WTC11 (cell line): ENCODE data around the gene ETS1. TPM values are rescaled to one million over a fixed set of nuclear protein-coding genes. Genes with fewer than 3 reads are reported as not detected.

Experiments used
- ATAC-seq: fragments of 200-7000 bp; cut with Tn5 transposase; 2 replicates; pipeline ENCODE4 v1.10.0; 2021; ENCODE audit warnings: mild to moderate bottlenecking, moderate library complexity
- CTCF ChIA-PET: fragments of 300-600 bp; sonication (Branson Sonifier 250); formaldehyde crosslinking; loops from one replicate; lab custom pipeline; 2021; ENCODE audit warnings: antibody characterized with exemption; lab: Charles Lee
- POLR2A ChIA-PET: fragments of 350-600 bp; sonication (Branson Sonifier 250); formaldehyde crosslinking; loops from one replicate; lab custom pipeline; 2021; ENCODE audit warnings: antibody characterized with exemption; lab: Charles Lee
- DNase-seq: peaks from one replicate; pipeline ENCODE4 v3.0.0; 2021; ENCODE audit warnings: low spot score
- H3K27ac Mint-ChIP-seq: 2 replicates; pipeline ENCODE4 v1.8.0; 2021; ENCODE audit warnings: mixed read lengths
- H3K27me3 Mint-ChIP-seq: 2 replicates; pipeline ENCODE4 v1.8.0; 2021; ENCODE audit warnings: low read depth, mild to moderate bottlenecking, moderate library complexity, mixed read lengths
- H3K36me3 Mint-ChIP-seq: 2 replicates; pipeline ENCODE4 v1.8.0; 2021; ENCODE audit warnings: mixed read lengths
- H3K4me1 Mint-ChIP-seq: 2 replicates; pipeline ENCODE4 v1.8.0; 2022; ENCODE audit warnings: mixed read lengths
- H3K4me3 Mint-ChIP-seq: 2 replicates; pipeline ENCODE4 v1.8.0; 2021; ENCODE audit warnings: mild to moderate bottlenecking, moderate library complexity, mixed read lengths
- H3K9me3 Mint-ChIP-seq: 2 replicates; pipeline ENCODE4 v1.8.0; 2021; ENCODE audit warnings: mixed read lengths
- CREM ChIP-seq: sonication (generic); formaldehyde crosslinking; IDR thresholded peaks from 2 replicates; pipeline ENCODE4 v1.8.1; 2022; ENCODE audit warnings: mild to moderate bottlenecking, missing genetic modification reagents, moderate library complexity
- EMX1 ChIP-seq: fragments of 250-450 bp; sonication (Bioruptor Pico); IDR thresholded peaks from 2 replicates; pipeline ENCODE4 v1.8.0; 2021; ENCODE audit warnings: mild to moderate bottlenecking
- NR1H2 ChIP-seq: sonication (generic); formaldehyde crosslinking; IDR thresholded peaks from 2 replicates; pipeline ENCODE4 v1.9.0; 2021; ENCODE audit warnings: mild to moderate bottlenecking, moderate library complexity, missing genetic modification reagents
- PRRX2 ChIP-seq: fragments of 250-450 bp; sonication (Bioruptor Pico); IDR thresholded peaks from 2 replicates; pipeline ENCODE4 v1.8.0; 2021; ENCODE audit warnings: mild to moderate bottlenecking
- SMAD3 ChIP-seq: sonication (generic); formaldehyde crosslinking; IDR thresholded peaks from 2 replicates; pipeline ENCODE4 v1.8.0; 2022; ENCODE audit warnings: missing genetic modification reagents, mild to moderate bottlenecking, borderline replicate concordance
- SMAD4 ChIP-seq: sonication (generic); formaldehyde crosslinking; IDR thresholded peaks from 2 replicates; pipeline ENCODE4 v1.8.0; 2022; ENCODE audit warnings: mild to moderate bottlenecking, missing genetic modification reagents
- ZNF121 ChIP-seq: sonication (generic); formaldehyde crosslinking; IDR thresholded peaks from 2 replicates; pipeline ENCODE4 v1.8.0; 2023; ENCODE audit warnings: missing genetic modification reagents
- ZNF138 ChIP-seq: sonication (generic); formaldehyde crosslinking; conservative IDR thresholded peaks from 2 replicates; pipeline ENCODE4 v1.8.1; 2022; ENCODE audit warnings: mild to moderate bottlenecking, moderate library complexity, missing genetic modification reagents
- total RNA-seq: library from RNA; stranded (reverse); gene quantifications from 3 replicates; pipeline ENCODE4 v1.2.3, GENCODE V29; 2021
- TF ChIP-seq, protein P1 (sequence below): fragments of 250-450 bp; sonication (Bioruptor Pico); IDR thresholded peaks from 2 replicates; pipeline ENCODE4 v1.9.0; 2021; ENCODE audit warnings: moderate library complexity, mild to moderate bottlenecking, inconsistent platforms, borderline replicate concordance
- TF ChIP-seq, protein P2 (sequence below): sonication (generic); formaldehyde crosslinking; IDR thresholded peaks from 2 replicates; pipeline ENCODE4 v1.8.0; 2023; ENCODE audit warnings: missing genetic modification reagents
- TF ChIP-seq, protein P3 (sequence below): sonication (generic); formaldehyde crosslinking; IDR thresholded peaks from 2 replicates; pipeline ENCODE4 v1.8.1; 2023; ENCODE audit warnings: mild to moderate bottlenecking, missing genetic modification reagents, moderate library complexity
- TF ChIP-seq, protein P4 (sequence below): fragments of 200-600 bp; IDR thresholded peaks from 2 replicates; pipeline ENCODE4 v1.8.0; 2022; ENCODE audit warnings: antibody characterized with exemption
- TF ChIP-seq, protein P5 (sequence below): sonication (generic); formaldehyde crosslinking; IDR thresholded peaks from 2 replicates; pipeline ENCODE4 v1.8.0; 2022; ENCODE audit warnings: mild to moderate bottlenecking, missing genetic modification reagents
- TF ChIP-seq, protein P6 (sequence below): sonication (generic); formaldehyde crosslinking; IDR thresholded peaks from 2 replicates; pipeline ENCODE4 v1.8.0; 2022; ENCODE audit warnings: mild to moderate bottlenecking, missing genetic modification reagents

The ETS1 gene
- total RNA-seq, 1 experiment from 2014 or later: 33.1 TPM

DNA sequence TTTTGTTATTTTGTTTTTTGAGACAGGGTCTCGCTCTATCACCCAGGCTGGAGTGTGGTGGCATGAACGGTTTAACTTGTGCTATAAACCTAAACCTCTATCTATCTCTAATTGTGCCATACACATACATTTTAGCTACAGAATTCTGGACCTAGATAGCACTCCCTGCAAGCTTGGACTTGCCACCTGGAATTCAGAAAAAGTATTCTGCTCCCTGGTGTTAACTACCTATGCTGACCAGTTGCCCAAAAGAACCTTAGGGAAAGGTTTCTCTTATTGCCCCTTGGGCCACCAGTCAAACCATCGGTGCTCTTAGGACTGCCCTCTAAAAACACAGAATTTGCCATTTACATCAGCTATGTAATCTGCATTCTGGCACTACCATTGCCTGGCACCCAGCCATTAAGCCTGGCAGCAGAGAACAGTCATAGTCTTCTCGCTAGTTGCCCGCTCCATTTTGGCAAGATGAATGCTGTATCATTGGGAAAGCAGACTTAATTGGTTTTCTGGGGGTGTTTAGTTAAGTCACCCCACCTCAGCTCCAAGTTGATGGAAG is 55.3 kb downstream of the ETS1 start:
- H3K4me3 Mint-ChIP-seq: no peak overlapping the region
- H3K4me1 Mint-ChIP-seq: peaks cover 49% of the 10 kb centered on the region
- peaks cover 13% of the 10 kb centered on the region for H3K36me3 Mint-ChIP-seq
- CTCF ChIA-PET: interaction anchor here (1.0 to 1.7 kb wide), 5 partner anchors 22 to 374 kb away, joined by 4 to 6 read pairs (median 5); no protein-coding TSS in a partner anchor
- POLR2A ChIA-PET: interaction anchor here (0.5 kb wide), 1 partner anchor 70 kb away, joined by 6 read pairs; no protein-coding TSS in a partner anchor
- peaks cover 6% of the 10 kb centered on the region; the same call in 1 of the 2 replicates for H3K9me3 Mint-ChIP-seq
- TF ChIP-seq, protein P1, sequence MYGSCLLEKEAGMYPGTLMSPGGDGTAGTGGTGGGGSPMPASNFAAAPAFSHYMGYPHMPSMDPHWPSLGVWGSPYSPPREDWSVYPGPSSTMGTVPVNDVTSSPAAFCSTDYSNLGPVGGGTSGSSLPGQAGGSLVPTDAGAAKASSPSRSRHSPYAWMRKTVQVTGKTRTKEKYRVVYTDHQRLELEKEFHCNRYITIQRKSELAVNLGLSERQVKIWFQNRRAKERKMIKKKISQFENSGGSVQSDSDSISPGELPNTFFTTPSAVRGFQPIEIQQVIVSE (CRISPR knock-in tag): no peak
- TF ChIP-seq PRRX2 (CRISPR knock-in tag) (no peak), CREM (CRISPR knock-in tag) (no peak)
- TF ChIP-seq, protein P2, sequence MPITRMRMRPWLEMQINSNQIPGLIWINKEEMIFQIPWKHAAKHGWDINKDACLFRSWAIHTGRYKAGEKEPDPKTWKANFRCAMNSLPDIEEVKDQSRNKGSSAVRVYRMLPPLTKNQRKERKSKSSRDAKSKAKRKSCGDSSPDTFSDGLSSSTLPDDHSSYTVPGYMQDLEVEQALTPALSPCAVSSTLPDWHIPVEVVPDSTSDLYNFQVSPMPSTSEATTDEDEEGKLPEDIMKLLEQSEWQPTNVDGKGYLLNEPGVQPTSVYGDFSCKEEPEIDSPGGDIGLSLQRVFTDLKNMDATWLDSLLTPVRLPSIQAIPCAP (CRISPR knock-in tag): no peak
- TF ChIP-seq, protein P3, sequence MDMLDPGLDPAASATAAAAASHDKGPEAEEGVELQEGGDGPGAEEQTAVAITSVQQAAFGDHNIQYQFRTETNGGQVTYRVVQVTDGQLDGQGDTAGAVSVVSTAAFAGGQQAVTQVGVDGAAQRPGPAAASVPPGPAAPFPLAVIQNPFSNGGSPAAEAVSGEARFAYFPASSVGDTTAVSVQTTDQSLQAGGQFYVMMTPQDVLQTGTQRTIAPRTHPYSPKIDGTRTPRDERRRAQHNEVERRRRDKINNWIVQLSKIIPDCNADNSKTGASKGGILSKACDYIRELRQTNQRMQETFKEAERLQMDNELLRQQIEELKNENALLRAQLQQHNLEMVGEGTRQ (CRISPR knock-in tag): no peak
- no peak for DNase-seq
- H3K27ac Mint-ChIP-seq: no peak overlapping the region
- peaks cover 91% of the 10 kb centered on the region for H3K27me3 Mint-ChIP-seq
- no peak; the same call in 1 of the 2 replicates for ATAC-seq

DNA sequence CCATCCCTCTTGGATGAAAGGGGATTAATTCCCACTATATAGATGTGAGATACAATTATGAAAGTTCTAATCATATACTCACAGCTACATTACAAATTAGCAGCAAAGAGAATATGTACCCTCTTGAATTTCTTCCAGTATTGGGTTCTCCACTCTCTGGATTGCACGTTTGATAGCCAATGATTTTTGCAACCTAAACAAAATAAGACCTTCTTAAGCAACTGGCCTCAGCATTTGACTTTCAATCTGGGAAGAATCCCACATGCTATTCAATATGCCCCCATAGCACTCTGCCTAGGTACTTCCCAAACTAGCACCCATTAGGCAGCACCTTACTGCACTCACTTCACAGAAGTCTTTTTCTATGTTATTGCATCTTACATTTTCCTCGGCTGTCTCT is 55.8 kb downstream of the ETS1 start:
- ChIA-PET CTCF (interaction anchor here (1.2 to 1.7 kb wide), 3 partner anchors 22 to 373 kb away, joined by 4 to 6 read pairs (median 6); no protein-coding TSS in a partner anchor), POLR2A (no interaction called here)
- no peak for DNase-seq
- TF ChIP-seq, protein P4, sequence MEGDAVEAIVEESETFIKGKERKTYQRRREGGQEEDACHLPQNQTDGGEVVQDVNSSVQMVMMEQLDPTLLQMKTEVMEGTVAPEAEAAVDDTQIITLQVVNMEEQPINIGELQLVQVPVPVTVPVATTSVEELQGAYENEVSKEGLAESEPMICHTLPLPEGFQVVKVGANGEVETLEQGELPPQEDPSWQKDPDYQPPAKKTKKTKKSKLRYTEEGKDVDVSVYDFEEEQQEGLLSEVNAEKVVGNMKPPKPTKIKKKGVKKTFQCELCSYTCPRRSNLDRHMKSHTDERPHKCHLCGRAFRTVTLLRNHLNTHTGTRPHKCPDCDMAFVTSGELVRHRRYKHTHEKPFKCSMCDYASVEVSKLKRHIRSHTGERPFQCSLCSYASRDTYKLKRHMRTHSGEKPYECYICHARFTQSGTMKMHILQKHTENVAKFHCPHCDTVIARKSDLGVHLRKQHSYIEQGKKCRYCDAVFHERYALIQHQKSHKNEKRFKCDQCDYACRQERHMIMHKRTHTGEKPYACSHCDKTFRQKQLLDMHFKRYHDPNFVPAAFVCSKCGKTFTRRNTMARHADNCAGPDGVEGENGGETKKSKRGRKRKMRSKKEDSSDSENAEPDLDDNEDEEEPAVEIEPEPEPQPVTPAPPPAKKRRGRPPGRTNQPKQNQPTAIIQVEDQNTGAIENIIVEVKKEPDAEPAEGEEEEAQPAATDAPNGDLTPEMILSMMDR: no peak
- TF ChIP-seq NR1H2 (CRISPR knock-in tag) (no peak), EMX1 (CRISPR knock-in tag) (no peak)
- TF ChIP-seq, protein P3 (CRISPR knock-in tag): no peak
- no peak for ATAC-seq
- no peak overlapping the region for H3K27ac Mint-ChIP-seq
- no peak overlapping the region for H3K4me3 Mint-ChIP-seq
- peaks cover 13% of the 10 kb centered on the region for H3K36me3 Mint-ChIP-seq
- H3K4me1 Mint-ChIP-seq: peaks cover 52% of the 10 kb centered on the region
- H3K27me3 Mint-ChIP-seq: peaks cover 90% of the 10 kb centered on the region
- H3K9me3 Mint-ChIP-seq: peaks cover 6% of the 10 kb centered on the region; the same call in 1 of the 2 replicates

DNA sequence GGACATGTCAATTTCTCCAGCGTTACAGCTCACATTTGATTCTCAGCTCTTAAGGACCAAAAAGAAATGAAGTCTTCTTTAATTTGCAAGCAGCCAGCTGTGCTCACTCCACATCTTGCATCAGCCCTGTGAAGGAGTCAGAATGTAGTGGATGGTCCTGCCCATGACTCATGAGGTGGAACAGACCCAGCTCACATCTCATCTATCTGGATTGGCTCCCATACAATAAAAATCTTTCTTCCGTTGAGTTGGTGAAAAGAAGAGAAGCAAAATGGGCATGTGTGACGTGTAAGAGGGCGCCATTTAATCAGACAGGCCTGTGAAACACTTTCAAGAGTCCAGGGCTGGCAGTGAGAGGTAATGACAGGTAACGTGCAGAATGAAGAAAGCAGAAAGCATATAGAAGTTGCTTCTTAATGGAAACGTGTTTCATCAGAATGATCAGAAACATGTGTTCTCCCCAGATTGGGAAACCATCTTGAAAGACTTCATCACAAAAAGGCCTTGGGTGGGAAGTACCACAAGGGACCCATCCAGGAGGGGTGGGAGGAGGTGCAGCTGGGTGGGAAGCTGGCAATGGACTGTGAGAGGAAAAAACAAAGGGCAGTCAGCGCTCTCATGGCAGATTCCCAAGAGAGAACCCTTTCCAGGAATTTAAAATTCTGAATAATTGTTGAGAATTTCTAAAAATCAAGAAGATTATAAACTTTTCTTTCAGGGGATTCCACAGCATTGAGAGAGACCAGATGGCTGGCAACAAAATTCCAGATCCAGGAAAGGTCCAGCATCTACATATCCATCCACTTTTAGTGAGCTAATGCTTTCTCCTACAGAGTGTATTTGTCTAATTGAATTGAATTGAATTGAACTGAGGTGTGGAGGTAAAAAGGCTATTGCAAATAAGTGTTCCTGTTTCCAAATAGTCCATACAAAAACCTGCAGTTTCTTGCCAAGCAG is 57.0 kb downstream of the ETS1 start:
- ChIA-PET POLR2A (no interaction called here), CTCF (interaction anchor here (0.5 kb wide), 1 partner anchor 9 kb away, joined by 6 read pairs; no protein-coding TSS in a partner anchor)

More for the DNA sequence above, 57.0 kb downstream of the ETS1 start:
- no peak overlapping the region for H3K27ac Mint-ChIP-seq
- no peak for DNase-seq
- no peak for ATAC-seq
- H3K4me3 Mint-ChIP-seq: no peak overlapping the region
- H3K4me1 Mint-ChIP-seq: peaks cover 62% of the 10 kb centered on the region
- peaks cover 9% of the 10 kb centered on the region for H3K36me3 Mint-ChIP-seq
- TF ChIP-seq, protein P5, sequence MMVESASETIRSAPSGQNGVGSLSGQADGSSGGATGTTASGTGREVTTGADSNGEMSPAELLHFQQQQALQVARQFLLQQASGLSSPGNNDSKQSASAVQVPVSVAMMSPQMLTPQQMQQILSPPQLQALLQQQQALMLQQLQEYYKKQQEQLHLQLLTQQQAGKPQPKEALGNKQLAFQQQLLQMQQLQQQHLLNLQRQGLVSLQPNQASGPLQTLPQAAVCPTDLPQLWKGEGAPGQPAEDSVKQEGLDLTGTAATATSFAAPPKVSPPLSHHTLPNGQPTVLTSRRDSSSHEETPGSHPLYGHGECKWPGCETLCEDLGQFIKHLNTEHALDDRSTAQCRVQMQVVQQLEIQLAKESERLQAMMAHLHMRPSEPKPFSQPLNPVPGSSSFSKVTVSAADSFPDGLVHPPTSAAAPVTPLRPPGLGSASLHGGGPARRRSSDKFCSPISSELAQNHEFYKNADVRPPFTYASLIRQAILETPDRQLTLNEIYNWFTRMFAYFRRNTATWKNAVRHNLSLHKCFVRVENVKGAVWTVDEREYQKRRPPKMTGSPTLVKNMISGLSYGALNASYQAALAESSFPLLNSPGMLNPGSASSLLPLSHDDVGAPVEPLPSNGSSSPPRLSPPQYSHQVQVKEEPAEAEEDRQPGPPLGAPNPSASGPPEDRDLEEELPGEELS (CRISPR knock-in tag): no peak
- no peak for TF ChIP-seq ZNF121 (CRISPR knock-in tag)
- no peak for TF ChIP-seq SMAD3 (CRISPR knock-in tag)
- TF ChIP-seq SMAD4 (CRISPR knock-in tag): no peak
- TF ChIP-seq ZNF138: no peak
- TF ChIP-seq, protein P6, sequence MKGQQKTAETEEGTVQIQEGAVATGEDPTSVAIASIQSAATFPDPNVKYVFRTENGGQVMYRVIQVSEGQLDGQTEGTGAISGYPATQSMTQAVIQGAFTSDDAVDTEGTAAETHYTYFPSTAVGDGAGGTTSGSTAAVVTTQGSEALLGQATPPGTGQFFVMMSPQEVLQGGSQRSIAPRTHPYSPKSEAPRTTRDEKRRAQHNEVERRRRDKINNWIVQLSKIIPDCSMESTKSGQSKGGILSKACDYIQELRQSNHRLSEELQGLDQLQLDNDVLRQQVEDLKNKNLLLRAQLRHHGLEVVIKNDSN (CRISPR knock-in tag): no peak
- H3K9me3 Mint-ChIP-seq: peaks cover 6% of the 10 kb centered on the region; the same call in 1 of the 2 replicates
- H3K27me3 Mint-ChIP-seq: peaks cover 83% of the 10 kb centered on the region
